WTC11 (cell line): ENCODE results near the gene WWOX. TPM values are rescaled to one million over a fixed set of nuclear protein-coding genes. Genes with fewer than 3 reads are reported as not detected.

ENCODE experiments used
- ATAC-seq: fragments of 200-7000 bp; cut with Tn5 transposase; 2 replicates; pipeline ENCODE4 v1.10.0; 2021; ENCODE audit warnings: mild to moderate bottlenecking, moderate library complexity
- CTCF ChIA-PET: fragments of 300-600 bp; sonication (Branson Sonifier 250); formaldehyde crosslinking; loops from one replicate; lab custom pipeline; 2021; ENCODE audit warnings: antibody characterized with exemption; lab: Charles Lee
- POLR2A ChIA-PET: fragments of 350-600 bp; sonication (Branson Sonifier 250); formaldehyde crosslinking; loops from one replicate; lab custom pipeline; 2021; ENCODE audit warnings: antibody characterized with exemption; lab: Charles Lee
- DNase-seq: peaks from one replicate; pipeline ENCODE4 v3.0.0; 2021; ENCODE audit warnings: low spot score
- H3K27ac Mint-ChIP-seq: 2 replicates; pipeline ENCODE4 v1.8.0; 2021; ENCODE audit warnings: mixed read lengths
- H3K27me3 Mint-ChIP-seq: 2 replicates; pipeline ENCODE4 v1.8.0; 2021; ENCODE audit warnings: low read depth, mild to moderate bottlenecking, moderate library complexity, mixed read lengths
- H3K36me3 Mint-ChIP-seq: 2 replicates; pipeline ENCODE4 v1.8.0; 2021; ENCODE audit warnings: mixed read lengths
- H3K4me1 Mint-ChIP-seq: 2 replicates; pipeline ENCODE4 v1.8.0; 2022; ENCODE audit warnings: mixed read lengths
- H3K4me3 Mint-ChIP-seq: 2 replicates; pipeline ENCODE4 v1.8.0; 2021; ENCODE audit warnings: mild to moderate bottlenecking, moderate library complexity, mixed read lengths
- H3K9me3 Mint-ChIP-seq: 2 replicates; pipeline ENCODE4 v1.8.0; 2021; ENCODE audit warnings: mixed read lengths
- CBFB ChIP-seq: sonication (generic); formaldehyde crosslinking; IDR thresholded peaks from 2 replicates; pipeline ENCODE4 v1.8.1; 2022; ENCODE audit warnings: mild to moderate bottlenecking, low read depth, missing genetic modification reagents
- GTF2I ChIP-seq: fragments of 250-450 bp; sonication (Bioruptor Pico); conservative IDR thresholded peaks from 2 replicates; pipeline ENCODE4 v1.4.0; 2021; ENCODE audit warnings: mild to moderate bottlenecking
- MYBL2 ChIP-seq: sonication (generic); formaldehyde crosslinking; IDR thresholded peaks from 2 replicates; pipeline ENCODE4 v1.8.1; 2023; ENCODE audit warnings: mild to moderate bottlenecking, moderate library complexity, missing genetic modification reagents
- OVOL2 ChIP-seq: fragments of 250-450 bp; sonication (Bioruptor Pico); IDR thresholded peaks from 2 replicates; pipeline ENCODE4 v1.9.0; 2021; ENCODE audit warnings: mild to moderate bottlenecking, borderline replicate concordance
- SMAD4 ChIP-seq: sonication (generic); formaldehyde crosslinking; IDR thresholded peaks from 2 replicates; pipeline ENCODE4 v1.8.0; 2022; ENCODE audit warnings: mild to moderate bottlenecking, missing genetic modification reagents
- TEAD4 ChIP-seq: sonication (generic); formaldehyde crosslinking; IDR thresholded peaks from 2 replicates; pipeline ENCODE4 v1.8.0; 2022; ENCODE audit warnings: mild to moderate bottlenecking, missing genetic modification reagents
- ZBTB21 ChIP-seq: sonication (generic); formaldehyde crosslinking; IDR thresholded peaks from 2 replicates; pipeline ENCODE4 v1.8.1; 2023; ENCODE audit warnings: mild to moderate bottlenecking, missing genetic modification reagents, borderline replicate concordance
- ZNF219 ChIP-seq: sonication (generic); formaldehyde crosslinking; IDR thresholded peaks from 2 replicates; pipeline ENCODE4 v1.8.0; 2023; ENCODE audit warnings: missing genetic modification reagents, mild to moderate bottlenecking, borderline replicate concordance
- total RNA-seq: library from RNA; stranded (reverse); gene quantifications from 3 replicates; pipeline ENCODE4 v1.2.3, GENCODE V29; 2021
- TF ChIP-seq, protein P1 (sequence below): fragments of 250-450 bp; sonication (Bioruptor Pico); IDR thresholded peaks from 2 replicates; pipeline ENCODE4 v1.9.0; 2021; ENCODE audit warnings: mild to moderate bottlenecking
- TF ChIP-seq, protein P2 (sequence below): sonication (generic); formaldehyde crosslinking; conservative IDR thresholded peaks from 2 replicates; pipeline ENCODE4 v1.8.1; 2023; ENCODE audit warnings: mild to moderate bottlenecking, low read depth, missing genetic modification reagents, moderate library complexity
- TF ChIP-seq, protein P3 (sequence below): sonication (generic); formaldehyde crosslinking; IDR thresholded peaks from 2 replicates; pipeline ENCODE4 v1.8.1; 2022; ENCODE audit warnings: mild to moderate bottlenecking, missing genetic modification reagents, moderate library complexity, borderline replicate concordance
- TF ChIP-seq, protein P4 (sequence below): fragments of 250-450 bp; sonication (Bioruptor Pico); IDR thresholded peaks from 2 replicates; pipeline ENCODE4 v1.9.0; 2021; ENCODE audit warnings: mild to moderate bottlenecking, borderline replicate concordance
- TF ChIP-seq, protein P5 (sequence below): sonication (generic); formaldehyde crosslinking; IDR thresholded peaks from 2 replicates; pipeline ENCODE4 v1.8.0; 2022; ENCODE audit warnings: mild to moderate bottlenecking, missing genetic modification reagents
- TF ChIP-seq, protein P6 (sequence below): sonication (generic); formaldehyde crosslinking; IDR thresholded peaks from 2 replicates; pipeline ENCODE4 v1.8.0; 2022; ENCODE audit warnings: mild to moderate bottlenecking, missing genetic modification reagents
- TF ChIP-seq, protein P7 (sequence below): sonication (generic); formaldehyde crosslinking; IDR thresholded peaks from 2 replicates; pipeline ENCODE4 v1.8.1; 2023; ENCODE audit warnings: mild to moderate bottlenecking, missing genetic modification reagents
- TF ChIP-seq, protein P8 (sequence below): sonication (generic); formaldehyde crosslinking; IDR thresholded peaks from 2 replicates; pipeline ENCODE4 v1.8.0; 2022; ENCODE audit warnings: missing genetic modification reagents

WWOX gene
- total RNA-seq, 1 experiment from 2014 or later, result 15.7 TPM

DNA sequence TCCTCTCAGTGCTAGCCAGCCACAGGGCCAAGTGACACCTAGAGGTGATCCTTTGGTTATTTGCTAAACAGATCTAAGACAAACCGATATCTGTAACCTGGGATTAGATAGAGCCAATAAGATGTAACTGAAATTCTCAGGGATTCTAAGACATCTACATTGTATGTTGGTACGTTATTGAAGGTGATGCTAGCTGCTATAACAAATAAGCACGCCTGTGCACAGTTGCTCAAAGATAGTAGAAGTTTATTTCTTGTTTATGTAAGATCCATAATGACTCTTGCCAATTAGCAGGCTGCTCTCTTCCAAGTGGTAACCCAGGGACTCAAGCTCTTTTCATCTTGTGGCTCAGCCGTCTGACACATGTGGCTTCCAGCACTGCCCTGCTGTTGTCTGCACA lies 370.3 kb downstream of the WWOX start:
- no peak for ATAC-seq
- H3K27ac Mint-ChIP-seq, result no peak overlapping the region
- peaks cover 3% of the 10 kb centered on the region; the same call in 1 of the 2 replicates for H3K4me1 Mint-ChIP-seq
- H3K36me3 Mint-ChIP-seq, result peaks cover 6% of the 10 kb centered on the region
- CTCF ChIA-PET, result interaction anchor here (1.9 to 3.4 kb wide), 2 partner anchors 8 to 221 kb away, joined by 4 to 9 read pairs; no protein-coding TSS in a partner anchor
- no peak overlapping the region for H3K4me3 Mint-ChIP-seq
- POLR2A ChIA-PET, result no interaction called here
- no peak for DNase-seq
- TF ChIP-seq, protein P1, sequence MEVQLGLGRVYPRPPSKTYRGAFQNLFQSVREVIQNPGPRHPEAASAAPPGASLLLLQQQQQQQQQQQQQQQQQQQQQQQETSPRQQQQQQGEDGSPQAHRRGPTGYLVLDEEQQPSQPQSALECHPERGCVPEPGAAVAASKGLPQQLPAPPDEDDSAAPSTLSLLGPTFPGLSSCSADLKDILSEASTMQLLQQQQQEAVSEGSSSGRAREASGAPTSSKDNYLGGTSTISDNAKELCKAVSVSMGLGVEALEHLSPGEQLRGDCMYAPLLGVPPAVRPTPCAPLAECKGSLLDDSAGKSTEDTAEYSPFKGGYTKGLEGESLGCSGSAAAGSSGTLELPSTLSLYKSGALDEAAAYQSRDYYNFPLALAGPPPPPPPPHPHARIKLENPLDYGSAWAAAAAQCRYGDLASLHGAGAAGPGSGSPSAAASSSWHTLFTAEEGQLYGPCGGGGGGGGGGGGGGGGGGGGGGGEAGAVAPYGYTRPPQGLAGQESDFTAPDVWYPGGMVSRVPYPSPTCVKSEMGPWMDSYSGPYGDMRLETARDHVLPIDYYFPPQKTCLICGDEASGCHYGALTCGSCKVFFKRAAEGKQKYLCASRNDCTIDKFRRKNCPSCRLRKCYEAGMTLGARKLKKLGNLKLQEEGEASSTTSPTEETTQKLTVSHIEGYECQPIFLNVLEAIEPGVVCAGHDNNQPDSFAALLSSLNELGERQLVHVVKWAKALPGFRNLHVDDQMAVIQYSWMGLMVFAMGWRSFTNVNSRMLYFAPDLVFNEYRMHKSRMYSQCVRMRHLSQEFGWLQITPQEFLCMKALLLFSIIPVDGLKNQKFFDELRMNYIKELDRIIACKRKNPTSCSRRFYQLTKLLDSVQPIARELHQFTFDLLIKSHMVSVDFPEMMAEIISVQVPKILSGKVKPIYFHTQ (CRISPR knock-in tag), result no peak
- TF ChIP-seq ZBTB21 (CRISPR knock-in tag), result no peak
- TF ChIP-seq SMAD4 (CRISPR knock-in tag), result no peak
- TF ChIP-seq, protein P2, sequence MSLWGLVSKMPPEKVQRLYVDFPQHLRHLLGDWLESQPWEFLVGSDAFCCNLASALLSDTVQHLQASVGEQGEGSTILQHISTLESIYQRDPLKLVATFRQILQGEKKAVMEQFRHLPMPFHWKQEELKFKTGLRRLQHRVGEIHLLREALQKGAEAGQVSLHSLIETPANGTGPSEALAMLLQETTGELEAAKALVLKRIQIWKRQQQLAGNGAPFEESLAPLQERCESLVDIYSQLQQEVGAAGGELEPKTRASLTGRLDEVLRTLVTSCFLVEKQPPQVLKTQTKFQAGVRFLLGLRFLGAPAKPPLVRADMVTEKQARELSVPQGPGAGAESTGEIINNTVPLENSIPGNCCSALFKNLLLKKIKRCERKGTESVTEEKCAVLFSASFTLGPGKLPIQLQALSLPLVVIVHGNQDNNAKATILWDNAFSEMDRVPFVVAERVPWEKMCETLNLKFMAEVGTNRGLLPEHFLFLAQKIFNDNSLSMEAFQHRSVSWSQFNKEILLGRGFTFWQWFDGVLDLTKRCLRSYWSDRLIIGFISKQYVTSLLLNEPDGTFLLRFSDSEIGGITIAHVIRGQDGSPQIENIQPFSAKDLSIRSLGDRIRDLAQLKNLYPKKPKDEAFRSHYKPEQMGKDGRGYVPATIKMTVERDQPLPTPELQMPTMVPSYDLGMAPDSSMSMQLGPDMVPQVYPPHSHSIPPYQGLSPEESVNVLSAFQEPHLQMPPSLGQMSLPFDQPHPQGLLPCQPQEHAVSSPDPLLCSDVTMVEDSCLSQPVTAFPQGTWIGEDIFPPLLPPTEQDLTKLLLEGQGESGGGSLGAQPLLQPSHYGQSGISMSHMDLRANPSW (CRISPR knock-in tag), result no peak
- TF ChIP-seq, protein P3, sequence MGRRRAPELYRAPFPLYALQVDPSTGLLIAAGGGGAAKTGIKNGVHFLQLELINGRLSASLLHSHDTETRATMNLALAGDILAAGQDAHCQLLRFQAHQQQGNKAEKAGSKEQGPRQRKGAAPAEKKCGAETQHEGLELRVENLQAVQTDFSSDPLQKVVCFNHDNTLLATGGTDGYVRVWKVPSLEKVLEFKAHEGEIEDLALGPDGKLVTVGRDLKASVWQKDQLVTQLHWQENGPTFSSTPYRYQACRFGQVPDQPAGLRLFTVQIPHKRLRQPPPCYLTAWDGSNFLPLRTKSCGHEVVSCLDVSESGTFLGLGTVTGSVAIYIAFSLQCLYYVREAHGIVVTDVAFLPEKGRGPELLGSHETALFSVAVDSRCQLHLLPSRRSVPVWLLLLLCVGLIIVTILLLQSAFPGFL (CRISPR knock-in tag), result no peak
- TF ChIP-seq CBFB (CRISPR knock-in tag), result no peak
- TF ChIP-seq, protein P4, sequence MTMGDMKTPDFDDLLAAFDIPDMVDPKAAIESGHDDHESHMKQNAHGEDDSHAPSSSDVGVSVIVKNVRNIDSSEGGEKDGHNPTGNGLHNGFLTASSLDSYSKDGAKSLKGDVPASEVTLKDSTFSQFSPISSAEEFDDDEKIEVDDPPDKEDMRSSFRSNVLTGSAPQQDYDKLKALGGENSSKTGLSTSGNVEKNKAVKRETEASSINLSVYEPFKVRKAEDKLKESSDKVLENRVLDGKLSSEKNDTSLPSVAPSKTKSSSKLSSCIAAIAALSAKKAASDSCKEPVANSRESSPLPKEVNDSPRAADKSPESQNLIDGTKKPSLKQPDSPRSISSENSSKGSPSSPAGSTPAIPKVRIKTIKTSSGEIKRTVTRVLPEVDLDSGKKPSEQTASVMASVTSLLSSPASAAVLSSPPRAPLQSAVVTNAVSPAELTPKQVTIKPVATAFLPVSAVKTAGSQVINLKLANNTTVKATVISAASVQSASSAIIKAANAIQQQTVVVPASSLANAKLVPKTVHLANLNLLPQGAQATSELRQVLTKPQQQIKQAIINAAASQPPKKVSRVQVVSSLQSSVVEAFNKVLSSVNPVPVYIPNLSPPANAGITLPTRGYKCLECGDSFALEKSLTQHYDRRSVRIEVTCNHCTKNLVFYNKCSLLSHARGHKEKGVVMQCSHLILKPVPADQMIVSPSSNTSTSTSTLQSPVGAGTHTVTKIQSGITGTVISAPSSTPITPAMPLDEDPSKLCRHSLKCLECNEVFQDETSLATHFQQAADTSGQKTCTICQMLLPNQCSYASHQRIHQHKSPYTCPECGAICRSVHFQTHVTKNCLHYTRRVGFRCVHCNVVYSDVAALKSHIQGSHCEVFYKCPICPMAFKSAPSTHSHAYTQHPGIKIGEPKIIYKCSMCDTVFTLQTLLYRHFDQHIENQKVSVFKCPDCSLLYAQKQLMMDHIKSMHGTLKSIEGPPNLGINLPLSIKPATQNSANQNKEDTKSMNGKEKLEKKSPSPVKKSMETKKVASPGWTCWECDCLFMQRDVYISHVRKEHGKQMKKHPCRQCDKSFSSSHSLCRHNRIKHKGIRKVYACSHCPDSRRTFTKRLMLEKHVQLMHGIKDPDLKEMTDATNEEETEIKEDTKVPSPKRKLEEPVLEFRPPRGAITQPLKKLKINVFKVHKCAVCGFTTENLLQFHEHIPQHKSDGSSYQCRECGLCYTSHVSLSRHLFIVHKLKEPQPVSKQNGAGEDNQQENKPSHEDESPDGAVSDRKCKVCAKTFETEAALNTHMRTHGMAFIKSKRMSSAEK (CRISPR knock-in tag), result no peak
- TF ChIP-seq TEAD4 (CRISPR knock-in tag), result no peak
- TF ChIP-seq GTF2I, result no peak
- TF ChIP-seq, protein P5, sequence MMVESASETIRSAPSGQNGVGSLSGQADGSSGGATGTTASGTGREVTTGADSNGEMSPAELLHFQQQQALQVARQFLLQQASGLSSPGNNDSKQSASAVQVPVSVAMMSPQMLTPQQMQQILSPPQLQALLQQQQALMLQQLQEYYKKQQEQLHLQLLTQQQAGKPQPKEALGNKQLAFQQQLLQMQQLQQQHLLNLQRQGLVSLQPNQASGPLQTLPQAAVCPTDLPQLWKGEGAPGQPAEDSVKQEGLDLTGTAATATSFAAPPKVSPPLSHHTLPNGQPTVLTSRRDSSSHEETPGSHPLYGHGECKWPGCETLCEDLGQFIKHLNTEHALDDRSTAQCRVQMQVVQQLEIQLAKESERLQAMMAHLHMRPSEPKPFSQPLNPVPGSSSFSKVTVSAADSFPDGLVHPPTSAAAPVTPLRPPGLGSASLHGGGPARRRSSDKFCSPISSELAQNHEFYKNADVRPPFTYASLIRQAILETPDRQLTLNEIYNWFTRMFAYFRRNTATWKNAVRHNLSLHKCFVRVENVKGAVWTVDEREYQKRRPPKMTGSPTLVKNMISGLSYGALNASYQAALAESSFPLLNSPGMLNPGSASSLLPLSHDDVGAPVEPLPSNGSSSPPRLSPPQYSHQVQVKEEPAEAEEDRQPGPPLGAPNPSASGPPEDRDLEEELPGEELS (CRISPR knock-in tag), result no peak
- TF ChIP-seq, protein P6, sequence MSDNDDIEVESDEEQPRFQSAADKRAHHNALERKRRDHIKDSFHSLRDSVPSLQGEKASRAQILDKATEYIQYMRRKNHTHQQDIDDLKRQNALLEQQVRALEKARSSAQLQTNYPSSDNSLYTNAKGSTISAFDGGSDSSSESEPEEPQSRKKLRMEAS (CRISPR knock-in tag), result no peak
- TF ChIP-seq, protein P7, sequence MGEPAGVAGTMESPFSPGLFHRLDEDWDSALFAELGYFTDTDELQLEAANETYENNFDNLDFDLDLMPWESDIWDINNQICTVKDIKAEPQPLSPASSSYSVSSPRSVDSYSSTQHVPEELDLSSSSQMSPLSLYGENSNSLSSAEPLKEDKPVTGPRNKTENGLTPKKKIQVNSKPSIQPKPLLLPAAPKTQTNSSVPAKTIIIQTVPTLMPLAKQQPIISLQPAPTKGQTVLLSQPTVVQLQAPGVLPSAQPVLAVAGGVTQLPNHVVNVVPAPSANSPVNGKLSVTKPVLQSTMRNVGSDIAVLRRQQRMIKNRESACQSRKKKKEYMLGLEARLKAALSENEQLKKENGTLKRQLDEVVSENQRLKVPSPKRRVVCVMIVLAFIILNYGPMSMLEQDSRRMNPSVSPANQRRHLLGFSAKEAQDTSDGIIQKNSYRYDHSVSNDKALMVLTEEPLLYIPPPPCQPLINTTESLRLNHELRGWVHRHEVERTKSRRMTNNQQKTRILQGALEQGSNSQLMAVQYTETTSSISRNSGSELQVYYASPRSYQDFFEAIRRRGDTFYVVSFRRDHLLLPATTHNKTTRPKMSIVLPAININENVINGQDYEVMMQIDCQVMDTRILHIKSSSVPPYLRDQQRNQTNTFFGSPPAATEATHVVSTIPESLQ (CRISPR knock-in tag), result no peak
- TF ChIP-seq, protein P8, sequence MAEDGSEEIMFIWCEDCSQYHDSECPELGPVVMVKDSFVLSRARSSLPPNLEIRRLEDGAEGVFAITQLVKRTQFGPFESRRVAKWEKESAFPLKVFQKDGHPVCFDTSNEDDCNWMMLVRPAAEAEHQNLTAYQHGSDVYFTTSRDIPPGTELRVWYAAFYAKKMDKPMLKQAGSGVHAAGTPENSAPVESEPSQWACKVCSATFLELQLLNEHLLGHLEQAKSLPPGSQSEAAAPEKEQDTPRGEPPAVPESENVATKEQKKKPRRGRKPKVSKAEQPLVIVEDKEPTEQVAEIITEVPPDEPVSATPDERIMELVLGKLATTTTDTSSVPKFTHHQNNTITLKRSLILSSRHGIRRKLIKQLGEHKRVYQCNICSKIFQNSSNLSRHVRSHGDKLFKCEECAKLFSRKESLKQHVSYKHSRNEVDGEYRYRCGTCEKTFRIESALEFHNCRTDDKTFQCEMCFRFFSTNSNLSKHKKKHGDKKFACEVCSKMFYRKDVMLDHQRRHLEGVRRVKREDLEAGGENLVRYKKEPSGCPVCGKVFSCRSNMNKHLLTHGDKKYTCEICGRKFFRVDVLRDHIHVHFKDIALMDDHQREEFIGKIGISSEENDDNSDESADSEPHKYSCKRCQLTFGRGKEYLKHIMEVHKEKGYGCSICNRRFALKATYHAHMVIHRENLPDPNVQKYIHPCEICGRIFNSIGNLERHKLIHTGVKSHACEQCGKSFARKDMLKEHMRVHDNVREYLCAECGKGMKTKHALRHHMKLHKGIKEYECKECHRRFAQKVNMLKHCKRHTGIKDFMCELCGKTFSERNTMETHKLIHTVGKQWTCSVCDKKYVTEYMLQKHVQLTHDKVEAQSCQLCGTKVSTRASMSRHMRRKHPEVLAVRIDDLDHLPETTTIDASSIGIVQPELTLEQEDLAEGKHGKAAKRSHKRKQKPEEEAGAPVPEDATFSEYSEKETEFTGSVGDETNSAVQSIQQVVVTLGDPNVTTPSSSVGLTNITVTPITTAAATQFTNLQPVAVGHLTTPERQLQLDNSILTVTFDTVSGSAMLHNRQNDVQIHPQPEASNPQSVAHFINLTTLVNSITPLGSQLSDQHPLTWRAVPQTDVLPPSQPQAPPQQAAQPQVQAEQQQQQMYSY (CRISPR knock-in tag), result no peak
- no peak for TF ChIP-seq ZNF219 (CRISPR knock-in tag)
- no peak for TF ChIP-seq MYBL2 (CRISPR knock-in tag)
- TF ChIP-seq OVOL2 (CRISPR knock-in tag), result no peak
- H3K9me3 Mint-ChIP-seq, result peaks cover 9% of the 10 kb centered on the region
- H3K27me3 Mint-ChIP-seq, result no peaks in the 10 kb centered on the region
